ENCODE data around the gene HEG1.

- no peak for TF ChIP-seq EZH2 (IDR thresholded peaks at IDR 0.05; ENCODE audit: borderline replicate concordance)
- TF ChIP-seq, protein P1, sequence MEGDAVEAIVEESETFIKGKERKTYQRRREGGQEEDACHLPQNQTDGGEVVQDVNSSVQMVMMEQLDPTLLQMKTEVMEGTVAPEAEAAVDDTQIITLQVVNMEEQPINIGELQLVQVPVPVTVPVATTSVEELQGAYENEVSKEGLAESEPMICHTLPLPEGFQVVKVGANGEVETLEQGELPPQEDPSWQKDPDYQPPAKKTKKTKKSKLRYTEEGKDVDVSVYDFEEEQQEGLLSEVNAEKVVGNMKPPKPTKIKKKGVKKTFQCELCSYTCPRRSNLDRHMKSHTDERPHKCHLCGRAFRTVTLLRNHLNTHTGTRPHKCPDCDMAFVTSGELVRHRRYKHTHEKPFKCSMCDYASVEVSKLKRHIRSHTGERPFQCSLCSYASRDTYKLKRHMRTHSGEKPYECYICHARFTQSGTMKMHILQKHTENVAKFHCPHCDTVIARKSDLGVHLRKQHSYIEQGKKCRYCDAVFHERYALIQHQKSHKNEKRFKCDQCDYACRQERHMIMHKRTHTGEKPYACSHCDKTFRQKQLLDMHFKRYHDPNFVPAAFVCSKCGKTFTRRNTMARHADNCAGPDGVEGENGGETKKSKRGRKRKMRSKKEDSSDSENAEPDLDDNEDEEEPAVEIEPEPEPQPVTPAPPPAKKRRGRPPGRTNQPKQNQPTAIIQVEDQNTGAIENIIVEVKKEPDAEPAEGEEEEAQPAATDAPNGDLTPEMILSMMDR (IDR thresholded peaks at IDR 0.05; ENCODE audit: poor library complexity), result no peak
Measured at GRCh38 chr3:124924741-124925140, 131.1 kb downstream of the HEG1 start.
